Stomach (tissue), 9 donors: ENCODE results near the gene L3MBTL3. TPM values are rescaled to one million over a fixed set of nuclear protein-coding genes. Genes with fewer than 3 reads are reported as not detected.
A peak's percentile ranks its signal among the peaks of the same experiment; 100 is the strongest.

Experiments
- DNase-seq, 2 donors: peaks; one replicate each; pipeline versions ENCODE4 v3.0.0 to v3.0.0-alpha.2; 2013 to 2019
- H3K27ac ChIP-seq, 5 donors: fragments of 200-600 bp in 4 of 5; sonication (generic) in 4 of 5; one replicate each; pipeline ENCODE4 v1.5.1; 2013 to 2019; ENCODE audit warnings: mild to moderate bottlenecking in 1 of 5, moderate library complexity in 1 of 5
- H3K27me3 ChIP-seq, 3 donors: fragments of 200-600 bp; sonication (generic); one replicate each; pipeline ENCODE4 v1.5.1; 2017 to 2019; ENCODE audit warnings: mixed run types in 1 of 3
- H3K36me3 ChIP-seq, 4 donors: fragments of 200-600 bp; sonication (generic); 1 replicate in 3 of 4; 2 replicates in 1 of 4; pipeline ENCODE4 v1.5.1; 2016 to 2019
- H3K4me1 ChIP-seq, 4 donors: fragments of 200-600 bp; sonication (generic); one replicate each; pipeline ENCODE4 v1.5.1; 2016 to 2019
- H3K4me3 ChIP-seq, 4 donors: fragments of 200-600 bp; sonication (generic) in 3 of 4; one replicate each; pipeline ENCODE4 v1.5.1; 2016 to 2019; ENCODE audit warnings: mild to moderate bottlenecking in 1 of 4
- H3K9me3 ChIP-seq, 4 donors: fragments of 200-600 bp; sonication (generic); one replicate each; pipeline ENCODE4 v1.5.1; 2016 to 2019
- CTCF ChIP-seq, 7 experiments: fragments of 450-650 bp in 4 of 7; fragments of 200-600 bp in 3 of 7; sonication (generic) in 3 of 7; IDR thresholded peaks; one replicate each; pipeline ENCODE4 v1.5.1; 2016 to 2019; ENCODE audit warnings: antibody characterized with exemption in 7 of 7, control low read depth in 2 of 7, mild to moderate bottlenecking in 1 of 7
- EP300 ChIP-seq: sonication (generic); formaldehyde crosslinking; IDR thresholded peaks from one replicate; pipeline ENCODE4 v1.6.1; 2017; ENCODE audit warnings: antibody characterized with exemption
- POLR2A ChIP-seq, 4 donors: fragments of 450-650 bp; IDR thresholded peaks; one replicate each; pipeline ENCODE4 v1.6.1; 2016; ENCODE audit warnings: antibody characterized with exemption in 4 of 4, control low read depth in 2 of 4, mild to moderate bottlenecking in 1 of 4, moderate library complexity in 1 of 4
- POLR2AphosphoS5 ChIP-seq, 3 donors: sonication (generic); formaldehyde crosslinking; IDR thresholded peaks; one replicate each; pipeline ENCODE4 v1.6.1; 2016; ENCODE audit warnings: antibody characterized with exemption in 3 of 3
- WGBS, 5 donors: extraction: QIAGEN DNeasy Blood & Tissue Kit in 3 of 5; methylation state at CpG; one replicate each; pipeline versions ENCODE4 v1.1.5 to v1.1.7; 2013 to 2018; 5-methylcytosine and 5-hydroxymethylcytosine counted together
- intact Hi-C: fragments of 100-400 bp; cut with DNase I; formaldehyde crosslinking; loops from one replicate; pipeline ENCODE4 v1.15.1; 2023; ENCODE audit warnings: low total_unique reads
- polyA plus RNA-seq, 3 donors: library from polyadenylated mRNA; stranded (reverse); fragments of 200-250 nt; gene quantifications; one replicate each; pipeline ENCODE4 v1.2.3, GENCODE V29; 2013
- total RNA-seq, 5 donors: library from RNA; depleted of rRNA; stranded (reverse); fragments of >200 nt; gene quantifications; one replicate each; pipeline versions ENCODE4 v1.1.0 to v1.2.3, GENCODE V29; 2014 to 2016
- donor health status: healthy with polysubstance abuse.
- donor health status: Bipolar disorder and iron deficiency.
- donor health status: healthy.

L3MBTL3 gene
- total and polyA plus RNA-seq, 8 donors = 1.8 to 51.9 (median 3.1) TPM; not detected in 1

- TF ChIP-seq CTCF (IDR thresholded peaks at IDR 0.05) = no peak
- TF ChIP-seq POLR2AphosphoS5 (IDR thresholded peaks at IDR 0.05) = no peak
- no peak for TF ChIP-seq POLR2A (IDR thresholded peaks at IDR 0.05)
- TF ChIP-seq EP300 = no peak
- Histone ChIP-seq H3K27ac (no peak overlapping the region), H3K9me3 (no peaks in the 10 kb centered on the region), H3K27me3 (no peaks in the 10 kb centered on the region), H3K4me1 (no peaks in the 10 kb centered on the region), H3K36me3 (no peaks in the 10 kb centered on the region), H3K4me3 (no peak overlapping the region)
- intact Hi-C loops = no loop called here
- WGBS, 5 donors = 76 to 84% (median 83%) methylated on average over 3 of the region's 3 CpGs
- DNase-seq = no peak
These were observed 169.2 kb downstream of the L3MBTL3 start for GRCh38 chr6:130187335-130188206.

DNA sequence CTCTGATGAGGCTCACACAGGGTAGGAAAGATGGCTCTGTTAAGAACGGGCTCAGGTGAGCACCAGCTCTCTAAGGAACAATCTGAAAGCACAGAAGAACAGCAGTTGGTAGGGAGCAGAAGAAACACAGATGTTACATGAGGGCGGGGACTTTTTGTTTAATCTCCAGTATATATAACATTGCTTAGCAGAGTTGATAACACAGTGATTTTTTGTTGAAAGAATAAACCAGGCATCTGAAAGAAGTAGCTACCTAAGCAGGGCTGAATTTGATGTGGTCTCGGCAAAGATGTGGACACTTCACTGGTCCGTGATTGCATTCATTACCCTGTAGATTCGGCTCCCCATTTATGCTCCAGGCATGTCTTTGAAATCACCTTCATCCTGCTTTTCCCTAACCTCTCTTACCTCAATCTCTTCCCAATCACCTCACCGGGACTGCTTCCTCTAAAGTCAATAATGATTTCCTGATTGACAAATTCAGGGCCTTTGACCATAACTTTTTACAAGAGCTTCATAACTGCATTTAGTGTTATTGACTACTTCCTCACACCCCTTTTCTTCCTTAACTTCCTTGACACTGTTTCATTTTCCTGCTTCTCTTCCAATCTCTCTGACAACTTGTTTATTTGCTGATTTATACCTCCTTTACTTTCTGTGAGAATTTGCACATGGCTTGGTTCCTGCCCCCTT lies 170.0 kb downstream of the L3MBTL3 start:
- no peaks in the 10 kb centered on the region for H3K27me3 ChIP-seq
- intact Hi-C loops = no loop called here
- DNase-seq = no peak
- no peaks in the 10 kb centered on the region for H3K9me3 ChIP-seq
- no peak overlapping the region for H3K4me3 ChIP-seq
- no peaks in the 10 kb centered on the region for H3K36me3 ChIP-seq
- no peaks in the 10 kb centered on the region for H3K4me1 ChIP-seq
- H3K27ac ChIP-seq = no peak overlapping the region
- WGBS, 5 donors = 48 to 65% (median 59%) methylated on average over 6 of the region's 6 CpGs
- TF ChIP-seq POLR2A (IDR thresholded peaks at IDR 0.05) = no peak
- no peak for TF ChIP-seq POLR2AphosphoS5 (IDR thresholded peaks at IDR 0.05)
- no peak for TF ChIP-seq CTCF (IDR thresholded peaks at IDR 0.05)
- TF ChIP-seq EP300 = no peak

- Histone ChIP-seq H3K36me3 (no peaks in the 10 kb centered on the region), H3K27me3 (no peaks in the 10 kb centered on the region), H3K9me3 (no peaks in the 10 kb centered on the region), H3K27ac (no peak overlapping the region), H3K4me1 (no peaks in the 10 kb centered on the region), H3K4me3 (no peak overlapping the region)
- intact Hi-C loops = no loop called here
- peak in 1 of 2 donors; percentile 14 for DNase-seq
- WGBS, 5 donors = 84 to 90% (median 89%) methylated on average over 8 of the region's 8 CpGs
- no peak for TF ChIP-seq CTCF (IDR thresholded peaks at IDR 0.05)
- no peak for TF ChIP-seq EP300
- no peak for TF ChIP-seq POLR2A (IDR thresholded peaks at IDR 0.05)
- no peak for TF ChIP-seq POLR2AphosphoS5 (IDR thresholded peaks at IDR 0.05)
These were observed 171.4 kb downstream of the L3MBTL3 start for GRCh38 chr6:130189531-130190397.

Other genes with a start within 250 kb of the L3MBTL3 start
- gene TMEM244, start 157.3 kb upstream of the L3MBTL3 start, total RNA-seq = not detected
- not detected for gene TMEM244, start 157.3 kb upstream of the L3MBTL3 start, polyA plus RNA-seq
- 1 to 10 TPM in 3 of 5 donors, under 1 TPM in 1, not detected in 1; 0.87 to 4.2 (median 2.6) TPM for gene SAMD3, start 204.4 kb downstream of the L3MBTL3 start, total RNA-seq
- under 1 TPM in 2 of 3 donors, not detected in 1; 0.15 to 0.50 TPM for gene SAMD3, start 204.4 kb downstream of the L3MBTL3 start, polyA plus RNA-seq